Thoracic aorta (tissue), 2 donors: ENCODE measurements around the gene EFCAB8. TPM values are rescaled to one million over a fixed set of nuclear protein-coding genes. Genes with fewer than 3 reads are reported as not detected.

Experiments
- ATAC-seq: fragments of 150-250 bp; one replicate; pipeline ENCODE4 v1.8.0; 2017; ENCODE audit warnings: low read depth; ENCODE audit not compliant: insufficient number of reproducible peaks, low FRiP score
- DNase-seq: peaks from one replicate; pipeline ENCODE4 v3.0.0-alpha.2; 2020; ENCODE audit warnings: low spot score
- H3K27ac ChIP-seq, 2 donors: fragments of 200-600 bp; sonication (generic); 1 replicate in 1 of 2; 2 replicates in 1 of 2; pipeline ENCODE4 v1.5.1; 2016; ENCODE audit warnings: mild to moderate bottlenecking in 2 of 2, moderate library complexity in 2 of 2
- H3K27me3 ChIP-seq: fragments of 200-600 bp; sonication (generic); replicated peaks from 2 replicates; pipeline ENCODE4 v1.6.0; 2016; ENCODE audit warnings: mild to moderate bottlenecking; ENCODE audit not compliant: insufficient read depth
- H3K36me3 ChIP-seq: fragments of 200-600 bp; sonication (generic); one replicate; pipeline ENCODE4 v1.5.1; 2016
- H3K4me1 ChIP-seq, 2 donors: fragments of 200-600 bp; sonication (generic); 1 replicate in 1 of 2; 2 replicates in 1 of 2; pipeline versions ENCODE4 v1.5.1 to v1.6.0; 2016; ENCODE audit warnings: low read depth in 2 of 2, mild to moderate bottlenecking in 1 of 2; ENCODE audit not compliant: control insufficient read depth in 1 of 2
- H3K4me3 ChIP-seq: fragments of 200-600 bp; sonication (generic); 2 replicates; pipeline ENCODE4 v1.5.1; 2016; ENCODE audit warnings: mild to moderate bottlenecking
- H3K9me3 ChIP-seq: fragments of 200-600 bp; sonication (generic); 2 replicates; pipeline ENCODE4 v1.5.1; 2016
- CTCF ChIP-seq: fragments of 200-600 bp; sonication (generic); IDR thresholded peaks from one replicate; pipeline ENCODE4 v1.5.1; 2019; ENCODE audit warnings: antibody characterized with exemption
- total RNA-seq, 2 donors: library from RNA; depleted of rRNA; stranded (reverse); fragments of >200 nt; gene quantifications; one replicate each; pipeline versions ENCODE4 v1.1.0 to v1.2.3, GENCODE V29; 2016

Gene EFCAB8
- total RNA-seq, 2 donors from 2014 or later, result 1.5 to 2.9 TPM

- no peak overlapping the region for H3K27ac ChIP-seq
- H3K27me3 ChIP-seq, result no peaks in the 10 kb centered on the region
- H3K4me1 ChIP-seq, result no peaks in the 10 kb centered on the region
- H3K4me3 ChIP-seq, result no peak overlapping the region
- no peak for TF ChIP-seq CTCF
- DNase-seq (no peak), ATAC-seq (no peak)
- no peaks in the 10 kb centered on the region for H3K9me3 ChIP-seq
- no peaks in the 10 kb centered on the region for H3K36me3 ChIP-seq
Observed at GRCh38 chr20:32889281-32889680, 30.6 kb downstream of the EFCAB8 start.

- Histone ChIP-seq H3K9me3 (no peaks in the 10 kb centered on the region), H3K27me3 (no peaks in the 10 kb centered on the region), H3K27ac (no peak overlapping the region), H3K4me3 (no peak overlapping the region), H3K36me3 (no peaks in the 10 kb centered on the region), H3K4me1 (no peaks in the 10 kb centered on the region)
- no peak for DNase-seq
- ATAC-seq, result no peak
- no peak for TF ChIP-seq CTCF
Observed at GRCh38 chr20:32891491-32891890, 32.8 kb downstream of the EFCAB8 start.

- DNase-seq, result no peak
- H3K4me3 ChIP-seq, result no peak overlapping the region
- H3K4me1 ChIP-seq, result no peaks in the 10 kb centered on the region
- no peak overlapping the region for H3K27ac ChIP-seq
- H3K36me3 ChIP-seq, result no peaks in the 10 kb centered on the region
- H3K27me3 ChIP-seq, result no peaks in the 10 kb centered on the region
- TF ChIP-seq CTCF, result no peak
- no peak for ATAC-seq
- no peaks in the 10 kb centered on the region for H3K9me3 ChIP-seq
Observed at GRCh38 chr20:32891926-32892660, 33.4 kb downstream of the EFCAB8 start.

GRCh38 chr20:32893263-32894025, 34.7 kb downstream of the EFCAB8 start:
- DNase-seq, result no peak
- H3K36me3 ChIP-seq, result no peaks in the 10 kb centered on the region
- H3K27ac ChIP-seq, result no peak overlapping the region
- ATAC-seq, result no peak
- no peaks in the 10 kb centered on the region for H3K4me1 ChIP-seq
- no peaks in the 10 kb centered on the region for H3K27me3 ChIP-seq
- no peaks in the 10 kb centered on the region for H3K9me3 ChIP-seq
- no peak for TF ChIP-seq CTCF
- no peak overlapping the region for H3K4me3 ChIP-seq

- Histone ChIP-seq H3K27me3 (no peaks in the 10 kb centered on the region), H3K4me3 (no peak overlapping the region), H3K4me1 (no peaks in the 10 kb centered on the region), H3K36me3 (no peaks in the 10 kb centered on the region), H3K27ac (no peak overlapping the region), H3K9me3 (no peaks in the 10 kb centered on the region)
- ATAC-seq (no peak), DNase-seq (no peak)
- TF ChIP-seq CTCF, result no peak
Observed at GRCh38 chr20:32894026-32894483, 35.3 kb downstream of the EFCAB8 start.
